Activated CD8-positive, alpha-beta memory T cell treated with anti-CD3 and anti-CD28 coated beads, Interleukin-2, amount 50 U/mL, for 1 hour (primary cell): ENCODE measurements around the gene HS6ST2.
"Not testable (repeated sequence)": the region's sequence is repeated elsewhere in the genome, so short reads cannot be mapped to it uniquely, and the experiment has no call there.

Source experiments
- DNase-seq: peaks from one replicate; pipeline ENCODE4 v3.0.0-alpha.2; 2020; ENCODE audit errors: extremely low read depth

Gene HS6ST2

GRCh38 chrX:132958091-132958703 lies at the start of gene HS6ST2:
Gene HS6ST2, minus strand, starts transcription at chrX:132958629.
- no peak for DNase-seq

DNA sequence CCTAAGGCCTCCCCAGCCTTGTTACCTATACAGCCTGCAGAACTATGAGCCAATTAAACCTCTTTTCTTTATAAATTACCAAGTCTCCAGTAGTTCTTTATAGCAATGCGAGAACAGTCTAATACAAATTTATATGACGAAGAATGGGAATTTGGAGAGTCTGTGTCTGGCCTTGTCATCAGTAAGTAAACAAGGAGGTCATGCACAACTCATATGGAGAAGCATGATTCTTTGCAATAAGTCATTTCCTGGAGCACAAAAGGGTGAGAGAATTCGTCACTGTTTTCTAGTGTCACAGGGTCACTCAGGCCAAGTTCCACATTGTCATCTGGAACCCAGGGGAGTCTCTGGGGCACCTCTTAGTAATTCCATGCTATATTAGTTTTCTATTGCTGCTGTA lies 49.0 kb upstream of the HS6ST2 start:
- DNase-seq = no peak

- no peak for DNase-seq
Measured at GRCh38 chrX:133005616-133006015, 47.2 kb upstream of the HS6ST2 start.

- DNase-seq = no peak
Measured at GRCh38 chrX:133005042-133005441, 46.6 kb upstream of the HS6ST2 start.

- no peak for DNase-seq
Measured at GRCh38 chrX:132999209-132999608, 40.8 kb upstream of the HS6ST2 start.

GRCh38 chrX:132990835-132991234 lies 32.4 kb upstream of the HS6ST2 start:
- no peak for DNase-seq

DNA sequence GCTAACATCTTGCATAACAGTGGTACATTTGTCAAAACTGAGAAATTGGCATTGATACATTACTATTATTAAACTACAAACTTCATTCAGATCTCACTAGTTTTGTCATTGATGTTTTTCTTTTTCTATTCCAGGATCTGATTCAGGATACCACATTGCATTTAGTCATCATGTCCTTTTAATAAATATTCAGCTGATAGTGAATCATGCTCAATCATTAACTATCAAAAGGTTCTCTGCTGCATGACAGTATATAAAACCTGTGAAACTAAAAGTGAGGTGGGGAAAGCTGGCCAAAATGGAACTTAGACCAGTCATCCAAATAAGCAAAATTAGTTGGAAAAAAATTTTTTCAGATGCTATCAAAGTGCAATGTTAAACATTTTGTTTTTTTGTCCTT lies 28.1 kb upstream of the HS6ST2 start:
- DNase-seq = no peak

DNA sequence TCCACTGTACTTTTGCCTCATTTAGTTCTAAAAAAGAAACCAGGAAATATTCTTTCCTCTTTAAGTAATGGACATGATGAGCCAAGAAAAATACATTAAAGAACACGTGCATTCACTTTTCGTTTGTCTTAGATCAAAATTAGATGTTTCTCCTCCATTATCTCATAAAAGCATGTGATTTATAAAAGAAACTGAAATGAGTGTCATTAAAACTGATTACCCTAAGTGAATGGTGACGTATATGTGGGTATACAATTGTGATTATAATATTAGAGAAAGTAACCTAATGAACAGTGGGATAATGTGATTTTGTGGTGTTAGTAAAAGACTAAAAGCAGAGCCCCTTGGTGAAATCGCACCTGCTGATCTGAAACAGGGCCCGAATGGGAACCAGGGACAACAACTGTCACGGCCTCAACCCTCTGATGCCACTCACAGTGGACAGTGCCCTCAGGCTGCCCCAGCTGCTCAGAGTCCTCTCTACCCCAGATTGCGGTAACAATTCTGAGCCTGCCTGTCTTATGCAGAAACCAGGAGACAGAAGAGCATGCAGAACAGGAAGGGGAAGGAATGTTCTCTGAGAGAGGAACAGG lies 25.7 kb upstream of the HS6ST2 start:
- DNase-seq = no peak

GRCh38 chrX:132983496-132983895 lies 25.1 kb upstream of the HS6ST2 start:
- no peak for DNase-seq

DNA sequence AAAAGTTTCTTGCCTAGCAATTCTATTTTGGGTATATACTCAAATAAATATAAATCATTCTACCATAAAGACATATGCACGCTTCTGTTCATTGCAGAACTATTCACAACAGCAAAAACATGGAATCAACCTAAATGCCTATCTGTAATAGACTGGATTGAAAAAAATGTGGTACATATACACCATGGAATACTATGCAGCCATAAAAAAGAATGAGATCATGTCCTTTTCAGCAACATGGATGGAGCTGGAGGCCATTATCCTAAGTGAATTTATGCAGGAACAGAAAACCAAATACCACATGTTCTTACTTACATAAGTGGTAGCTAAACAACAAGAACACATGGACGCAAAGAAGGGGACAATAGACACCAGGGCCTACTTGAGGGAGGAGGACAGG lies 21.6 kb upstream of the HS6ST2 start:
- DNase-seq = not testable (repeated sequence)

DNA sequence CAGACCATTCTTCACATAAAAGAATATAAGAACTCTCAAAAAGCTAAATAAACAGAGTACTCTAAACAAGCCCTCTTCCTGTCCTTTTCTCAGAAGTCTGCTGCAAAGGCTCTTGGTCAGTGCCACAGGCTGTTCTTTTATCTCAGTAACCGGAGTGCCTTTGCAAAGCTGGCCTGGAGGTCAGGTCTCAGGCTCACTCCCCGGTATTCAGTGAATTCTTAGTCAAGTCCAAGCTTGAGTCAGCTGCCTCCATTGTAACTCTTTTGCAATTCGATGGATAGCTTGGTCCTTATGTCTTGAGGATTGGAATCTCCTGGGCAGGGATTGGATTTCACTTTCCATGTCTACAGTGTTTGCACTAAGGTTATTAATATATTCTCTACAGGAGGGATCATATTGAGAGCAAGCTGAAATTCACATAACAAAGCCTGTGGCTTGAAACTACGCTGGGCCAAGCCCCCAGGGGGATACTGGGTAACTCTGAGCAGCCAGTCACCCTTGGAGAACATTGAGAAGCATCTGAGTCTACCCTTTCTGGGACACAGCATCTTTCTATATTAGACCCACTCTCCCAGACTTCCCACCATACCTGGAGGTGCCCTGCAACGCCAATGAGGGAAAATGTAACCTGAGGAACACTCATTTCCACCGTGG lies 10.0 kb upstream of the HS6ST2 start:
- DNase-seq = no peak

- DNase-seq = no peak
Measured at GRCh38 chrX:132967049-132967448, 8.6 kb upstream of the HS6ST2 start.

- no peak for DNase-seq
Measured at GRCh38 chrX:132965461-132965860, 7.0 kb upstream of the HS6ST2 start.

DNA sequence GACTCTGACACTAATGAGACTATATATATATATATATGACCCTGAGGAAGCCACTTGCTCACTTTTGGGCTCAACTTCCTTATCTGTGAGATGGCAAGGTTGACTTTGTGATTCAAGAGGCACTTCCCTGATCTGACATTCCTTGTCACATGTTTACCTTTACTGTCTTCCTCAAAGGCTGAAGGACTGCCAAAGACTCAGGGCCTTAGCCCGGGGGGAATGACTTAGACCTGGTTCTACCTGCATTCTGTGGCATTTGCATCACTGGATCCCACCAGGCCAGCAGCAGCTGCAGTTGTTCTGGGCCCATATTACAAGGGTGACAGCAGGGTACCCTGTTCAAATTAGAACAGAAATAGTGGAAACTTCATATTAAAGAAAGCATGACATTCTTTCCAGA lies 3.1 kb upstream of the HS6ST2 start:
- DNase-seq = no peak

DNA sequence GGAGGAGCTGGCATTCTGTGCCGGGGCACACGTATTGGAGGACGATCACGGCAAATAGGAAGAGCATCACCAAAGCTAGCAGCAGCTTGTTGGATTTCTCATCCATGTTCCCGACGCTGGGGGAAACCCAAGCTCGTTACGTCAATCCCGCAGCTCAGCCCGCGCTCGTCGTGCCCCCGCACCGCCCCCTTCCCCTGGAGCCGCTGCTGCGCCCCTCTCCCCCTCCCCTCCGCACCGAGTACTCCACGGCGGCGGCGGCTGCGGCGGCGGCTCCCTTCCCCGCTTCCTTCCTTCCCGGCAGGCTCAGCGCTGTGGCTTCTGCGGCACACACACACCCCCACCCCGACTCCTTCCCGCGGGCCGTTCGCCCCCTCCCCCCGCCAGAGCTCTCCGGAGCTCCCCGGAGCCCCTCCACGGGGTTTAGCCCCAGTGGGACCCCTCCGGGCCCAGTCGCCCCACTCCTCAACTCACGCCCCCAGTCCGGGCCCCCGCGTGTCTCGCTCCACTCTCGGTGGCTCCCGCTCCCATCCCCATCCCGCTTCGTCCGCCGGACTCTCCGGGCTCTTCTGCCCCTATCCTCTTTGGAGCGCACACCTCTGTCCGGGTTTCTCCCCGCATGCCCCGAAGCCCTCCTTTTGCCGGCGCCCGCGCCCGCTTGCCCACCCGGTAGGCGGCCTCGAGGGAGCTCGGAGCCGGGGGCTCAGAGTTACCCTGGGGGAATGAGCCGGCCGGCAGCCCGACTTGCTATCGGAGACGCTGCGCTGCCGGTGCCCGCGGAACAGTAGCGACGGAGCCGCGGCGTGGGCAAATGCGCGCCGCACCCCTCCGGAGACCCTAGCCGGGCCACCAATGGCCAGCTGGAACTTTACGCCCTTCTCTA lies 978 bp downstream of the HS6ST2 start:
- DNase-seq = no peak

DNA sequence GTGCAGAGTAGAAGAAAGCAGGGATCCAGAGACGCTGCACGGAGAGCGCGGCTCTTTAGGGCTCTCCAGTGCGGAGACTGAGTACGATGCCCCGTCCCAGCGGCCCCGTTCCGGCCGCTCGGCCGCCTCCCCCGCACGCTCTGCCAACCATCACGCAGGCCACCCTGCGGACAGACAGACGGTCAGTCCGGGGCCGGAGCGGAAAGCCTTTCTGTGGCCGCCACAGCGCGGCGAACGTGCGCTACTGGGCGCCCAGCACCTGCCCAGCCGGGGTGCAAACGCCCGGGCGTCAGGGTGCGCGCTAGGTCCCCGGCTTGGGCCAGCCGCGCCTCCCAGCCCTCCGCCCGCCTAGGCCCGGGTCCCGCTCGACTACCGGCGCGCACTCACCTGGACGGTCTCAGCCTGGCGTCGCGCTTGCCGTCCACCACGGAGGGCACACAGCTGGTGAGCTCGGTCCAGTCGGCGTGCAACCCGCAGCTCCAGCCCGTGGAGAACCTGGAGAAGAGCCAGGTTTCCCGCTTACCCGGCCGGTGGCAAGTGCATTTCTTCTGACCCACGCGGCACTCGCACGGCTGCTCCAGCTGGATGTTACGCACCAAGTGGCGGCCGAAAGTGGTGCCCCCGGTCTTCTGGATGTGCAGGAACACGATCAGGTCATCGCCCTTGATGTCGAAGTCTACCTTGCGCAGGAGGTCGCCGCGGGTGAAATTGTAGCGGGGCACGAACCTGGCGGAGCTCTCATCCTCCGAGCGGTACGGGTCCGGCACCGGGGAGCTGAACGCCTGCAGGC lies 1.8 kb downstream of the HS6ST2 start:
- no peak for DNase-seq

- DNase-seq = no peak
Measured at GRCh38 chrX:132955690-132956089, 2.7 kb downstream of the HS6ST2 start.

GRCh38 chrX:132954323-132954722 lies 4.1 kb downstream of the HS6ST2 start:
- DNase-seq = no peak

DNA sequence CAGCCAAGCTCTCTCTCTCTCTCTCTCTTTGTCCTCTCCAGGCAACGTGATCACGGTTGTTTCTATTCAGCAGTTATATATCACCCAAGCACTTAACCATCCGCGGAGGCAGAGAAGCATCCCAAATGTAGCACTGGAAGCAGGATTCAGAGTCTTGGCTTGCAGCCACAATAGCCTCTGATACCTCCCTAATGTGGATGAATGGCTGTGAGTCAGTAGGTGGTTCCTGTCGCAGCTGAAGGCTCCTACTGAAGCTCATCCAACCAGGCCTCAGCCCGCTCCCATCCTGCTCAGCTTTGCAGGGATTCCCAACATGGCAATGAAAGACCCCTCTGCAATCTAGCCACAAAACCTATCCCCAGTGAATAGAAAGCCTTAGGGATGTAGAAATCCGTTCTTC lies 5.1 kb downstream of the HS6ST2 start:
- DNase-seq = no peak

GRCh38 chrX:132948648-132949260 lies 9.7 kb downstream of the HS6ST2 start:
- no peak for DNase-seq

DNA sequence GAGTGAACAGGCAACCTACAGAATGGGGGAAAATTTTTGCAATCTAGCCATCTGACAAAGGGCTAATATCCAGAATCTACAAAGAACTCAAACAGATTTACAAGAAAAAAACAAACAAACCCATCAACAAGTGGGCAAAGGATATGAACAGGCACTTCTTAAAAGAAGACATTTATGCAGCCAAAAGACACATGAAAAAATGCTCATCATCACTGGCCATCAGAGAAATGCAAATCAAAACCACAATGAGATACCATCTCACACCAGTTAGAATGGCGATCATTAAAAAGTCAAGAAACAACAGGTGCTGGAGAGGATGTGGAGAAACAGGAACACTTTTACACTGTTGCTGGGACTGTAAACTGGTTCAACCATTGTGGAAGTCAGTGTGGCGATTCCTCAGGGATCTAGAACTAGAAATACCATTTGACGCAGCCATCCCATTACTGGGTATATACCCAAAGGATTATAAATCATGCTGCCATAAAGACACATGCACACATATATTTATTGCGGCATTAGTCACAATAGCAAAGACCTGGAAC lies 13.3 kb downstream of the HS6ST2 start:
- DNase-seq = not testable (repeated sequence)
